ENCODE measurements around the gene CHD9. TPM values are rescaled to one million over a fixed set of nuclear protein-coding genes. Genes with fewer than 3 reads are reported as not detected.

The CHD9 gene
- total and polyA plus RNA-seq, 9 of the 15 experiments (the other 6 are each of a cell fraction or from before 2014, with no cell fraction given): 29.0 to 69.3 (median 40.6) TPM

DNA sequence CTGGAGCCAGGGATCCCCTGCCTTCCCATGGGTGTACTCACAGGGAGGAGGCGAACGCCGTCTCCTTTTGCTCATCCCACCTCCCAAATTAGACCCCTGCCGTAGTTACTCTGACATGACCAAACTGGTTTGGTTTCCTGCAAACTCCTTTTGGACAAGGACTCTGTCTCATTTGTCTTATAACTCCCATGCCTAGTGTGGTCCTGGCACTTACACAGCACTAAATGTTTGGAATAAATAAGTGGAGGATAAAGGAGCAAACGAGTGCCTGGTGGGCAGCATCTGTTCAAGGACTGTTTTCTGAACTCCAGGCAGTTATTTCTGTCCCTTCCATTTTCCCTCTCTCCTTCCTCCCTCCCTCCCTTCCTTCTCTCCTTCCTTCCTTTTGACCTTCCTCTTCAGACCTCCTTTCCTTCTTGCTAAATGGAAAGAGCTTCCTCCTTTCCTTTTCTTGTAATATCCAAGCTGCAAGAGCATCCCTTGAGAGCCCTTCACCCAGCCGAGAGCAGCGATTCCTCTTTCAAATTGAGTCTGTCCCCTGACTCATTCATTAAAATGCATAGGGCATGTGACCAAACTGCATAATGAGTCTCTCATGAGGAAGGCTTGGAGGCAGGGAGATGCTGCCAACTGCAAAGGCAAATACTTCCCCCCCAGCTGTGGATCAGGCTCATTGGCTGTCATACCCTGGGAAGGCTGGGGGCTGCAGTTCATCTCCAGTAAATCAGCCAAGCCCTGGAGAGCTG lies 36.8 kb downstream of the CHD9 start:
- ATAC-seq (no peak), DNase-seq (ENCODE audit: extremely low read depth in 1 of 4, low spot score in 3 of 4) (no peak), FAIRE-seq (no peak)
- H3K36me3 ChIP-seq (ENCODE audit: control insufficient read depth, insufficient read depth, low read length): peaks cover 28% of the 10 kb centered on the region; the same call in 2 of the 3 replicates
- TF ChIP-seq, protein P1, sequence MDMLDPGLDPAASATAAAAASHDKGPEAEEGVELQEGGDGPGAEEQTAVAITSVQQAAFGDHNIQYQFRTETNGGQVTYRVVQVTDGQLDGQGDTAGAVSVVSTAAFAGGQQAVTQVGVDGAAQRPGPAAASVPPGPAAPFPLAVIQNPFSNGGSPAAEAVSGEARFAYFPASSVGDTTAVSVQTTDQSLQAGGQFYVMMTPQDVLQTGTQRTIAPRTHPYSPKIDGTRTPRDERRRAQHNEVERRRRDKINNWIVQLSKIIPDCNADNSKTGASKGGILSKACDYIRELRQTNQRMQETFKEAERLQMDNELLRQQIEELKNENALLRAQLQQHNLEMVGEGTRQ (CRISPR knock-in tag; IDR thresholded peaks at IDR 0.05): peak; percentile 27; the same call in 1 of the 2 replicates
- TF ChIP-seq, protein P2, sequence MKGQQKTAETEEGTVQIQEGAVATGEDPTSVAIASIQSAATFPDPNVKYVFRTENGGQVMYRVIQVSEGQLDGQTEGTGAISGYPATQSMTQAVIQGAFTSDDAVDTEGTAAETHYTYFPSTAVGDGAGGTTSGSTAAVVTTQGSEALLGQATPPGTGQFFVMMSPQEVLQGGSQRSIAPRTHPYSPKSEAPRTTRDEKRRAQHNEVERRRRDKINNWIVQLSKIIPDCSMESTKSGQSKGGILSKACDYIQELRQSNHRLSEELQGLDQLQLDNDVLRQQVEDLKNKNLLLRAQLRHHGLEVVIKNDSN (CRISPR knock-in tag; IDR thresholded peaks at IDR 0.05): 0 out of 2 replicates have a peak, but pooled peaks have one; percentile 22
- TF ChIP-seq, protein P3, sequence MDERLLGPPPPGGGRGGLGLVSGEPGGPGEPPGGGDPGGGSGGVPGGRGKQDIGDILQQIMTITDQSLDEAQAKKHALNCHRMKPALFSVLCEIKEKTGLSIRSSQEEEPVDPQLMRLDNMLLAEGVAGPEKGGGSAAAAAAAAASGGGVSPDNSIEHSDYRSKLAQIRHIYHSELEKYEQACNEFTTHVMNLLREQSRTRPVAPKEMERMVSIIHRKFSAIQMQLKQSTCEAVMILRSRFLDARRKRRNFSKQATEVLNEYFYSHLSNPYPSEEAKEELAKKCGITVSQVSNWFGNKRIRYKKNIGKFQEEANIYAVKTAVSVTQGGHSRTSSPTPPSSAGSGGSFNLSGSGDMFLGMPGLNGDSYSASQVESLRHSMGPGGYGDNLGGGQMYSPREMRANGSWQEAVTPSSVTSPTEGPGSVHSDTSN (CRISPR knock-in tag; IDR thresholded peaks at IDR 0.05; ENCODE audit: low read depth): no peak
- TF ChIP-seq, protein P3 (tag; conservative IDR thresholded peaks at IDR 0.05; ENCODE audit: low read depth): no peak
- CTCF ChIA-PET (ENCODE audit: low intra/inter-chr PET ratio): no interaction called here
- intact Hi-C loops (cut with micrococcal nuclease) (no loop called here), in situ Hi-C loops (cut with MboI) (no loop called here)
- H3K27me3 ChIP-seq (ENCODE audit: control insufficient read depth in 2 of 2, insufficient read depth in 2 of 2, low read length in 2 of 2): no peaks in the 10 kb centered on the region
- BruUV-seq (replicated peaks): no TSS peak
- no peaks in the 10 kb centered on the region for H4K20me1 ChIP-seq (replicated peaks; ENCODE audit: control insufficient read depth, insufficient read depth, low read length)
- no peaks in the 10 kb centered on the region for H3K9me1 ChIP-seq (ENCODE audit: control insufficient read depth, insufficient read depth, low read length)
- H3K79me2 ChIP-seq (ENCODE audit: control insufficient read depth, insufficient read depth, low read length): peaks cover 56% of the 10 kb centered on the region
- H3K27ac ChIP-seq (ENCODE audit: extremely low read depth, low read depth, low read length): no peak overlapping the region
- no peak overlapping the region for H3K4me2 ChIP-seq (ENCODE audit: insufficient read depth, low read length)
- H3K4me3 ChIP-seq: no peak overlapping the region
- H3K4me1 ChIP-seq (replicated peaks in 1 of 2; ENCODE audit: control insufficient read depth in 2 of 2, insufficient read depth in 2 of 2, low read length in 2 of 2): peaks cover 11 to 17% of the 10 kb centered on the region in 2 experiments; a peak in 4 of 5 replicates
- H2AFZ ChIP-seq (ENCODE audit: low read depth, low read length): no peak overlapping the region
- peak overlapping the region in 1 of 2 experiments; percentile 57; a peak in 1 of 4 replicates for H3K9ac ChIP-seq (ENCODE audit: insufficient read depth in 1 of 2, low read depth in 2 of 2, low read length in 2 of 2)
- POLR2A ChIA-PET: interaction anchor here (0.9 to 1.6 kb wide), 3 partner anchors 9 to 12 kb away, joined by 4 to 7 read pairs (median 5); no protein-coding TSS in a partner anchor
- no peaks in the 10 kb centered on the region for H3K9me3 ChIP-seq (replicated peaks; ENCODE audit: control insufficient read depth, insufficient read depth, low read depth, low read length)
- WGBS (ENCODE audit: insufficient coverage, low coverage, missing lambda C conversion rate): 71% methylated on average over 7 of the region's 7 CpGs
